CD4-positive, CD25-positive, alpha-beta regulatory T cell (primary cell): ENCODE data around the gene MMP7. TPM values are rescaled to one million over a fixed set of nuclear protein-coding genes. Genes with fewer than 3 reads are reported as not detected.

Source experiments
- ATAC-seq, 2 donors: fragments of 150-1000 bp; cut with Tn5 transposase; one replicate each; pipeline ENCODE4 v1.10.0; 2021; ENCODE audit warnings: low read depth in 2 of 2, moderate number of reproducible peaks in 2 of 2, moderate library complexity in 1 of 2
- DNase-seq, 3 donors: peaks; one replicate each; pipeline versions ENCODE4 v3.0.0 to v3.0.0-alpha.2; 2012 to 2022; ENCODE audit warnings: mixed read lengths in 1 of 3
- H3K27ac ChIP-seq: one replicate; pipeline ENCODE4 v1.7.0; 2013; ENCODE audit warnings: mild to moderate bottlenecking, low read length; ENCODE audit not compliant: insufficient read depth, poor library complexity, severe bottlenecking
- H3K27me3 ChIP-seq: one replicate; pipeline ENCODE4 v1.7.0; 2013; ENCODE audit warnings: low read length; ENCODE audit not compliant: control insufficient read depth, insufficient read depth
- H3K36me3 ChIP-seq: one replicate; pipeline ENCODE4 v1.7.0; 2013; ENCODE audit warnings: mild to moderate bottlenecking, low read length, moderate library complexity; ENCODE audit not compliant: control insufficient read depth, insufficient read depth
- H3K4me1 ChIP-seq: 2 replicates; pipeline ENCODE4 v1.7.0; 2013; ENCODE audit warnings: mild to moderate bottlenecking, low read length; ENCODE audit not compliant: insufficient read depth, control insufficient read depth, poor library complexity, severe bottlenecking
- H3K4me3 ChIP-seq: one replicate; pipeline ENCODE4 v1.7.0; 2013; ENCODE audit warnings: low read depth, mild to moderate bottlenecking, low read length, moderate library complexity
- H3K9me3 ChIP-seq, 2 experiments: 1 replicate in 1 of 2; 2 replicates in 1 of 2; pipeline ENCODE4 v1.7.0; 2013; ENCODE audit warnings: low read length in 2 of 2, mild to moderate bottlenecking in 1 of 2, moderate library complexity in 1 of 2; ENCODE audit not compliant: control insufficient read depth in 2 of 2
- H3K27ac Mint-ChIP-seq, 3 donors: one replicate each; pipeline ENCODE4 v1.8.0; 2020 to 2022; ENCODE audit warnings: mild to moderate bottlenecking in 3 of 3, mixed read lengths in 3 of 3, moderate library complexity in 2 of 3
- H3K27me3 Mint-ChIP-seq: one replicate; pipeline ENCODE4 v1.8.0; 2022; ENCODE audit warnings: mild to moderate bottlenecking, mixed read lengths
- H3K36me3 Mint-ChIP-seq: one replicate; pipeline ENCODE4 v1.8.0; 2020; ENCODE audit warnings: mixed read lengths
- H3K4me1 Mint-ChIP-seq, 4 donors: one replicate each; pipeline ENCODE4 v1.8.0; 2020 to 2022; ENCODE audit warnings: mixed read lengths in 4 of 4, mild to moderate bottlenecking in 1 of 4
- H3K4me3 Mint-ChIP-seq, 4 donors: one replicate each; pipeline ENCODE4 v1.8.0; 2020 to 2022; ENCODE audit warnings: mild to moderate bottlenecking in 4 of 4, mixed read lengths in 4 of 4, moderate library complexity in 3 of 4
- H3K9me3 Mint-ChIP-seq, 7 donors: one replicate each; pipeline ENCODE4 v1.8.0; 2020 to 2022; ENCODE audit warnings: mixed read lengths in 7 of 7, mild to moderate bottlenecking in 3 of 7, moderate library complexity in 2 of 7
- polyA plus RNA-seq, 4 donors: library from polyadenylated mRNA; unstranded; fragments of 300-500 nt; fragmentation: Illumina TruSeq; gene quantifications; one replicate each; pipeline ENCODE4 v1.2.3, GENCODE V29; 2021
- total RNA-seq: library from RNA; stranded (reverse); gene quantifications from one replicate; pipeline ENCODE4 v1.2.3, GENCODE V29; 2022

Gene MMP7
- total and polyA plus RNA-seq, 5 donors from 2014 or later = 0.16 TPM; not detected in 4

GRCh38 chr11:102494216-102494615 lies 36.3 kb downstream of the MMP7 start:
- Histone ChIP-seq H3K9me3 (no peaks in the 10 kb centered on the region), H3K27ac (no peak overlapping the region), H3K27me3 (peaks cover 2% of the 10 kb centered on the region), H3K4me1 (peaks cover 4% of the 10 kb centered on the region), H3K4me3 (no peak overlapping the region), H3K36me3 (no peaks in the 10 kb centered on the region)
- Mint-ChIP-seq H3K27me3 (peaks cover 35% of the 10 kb centered on the region), H3K9me3 (no peaks in the 10 kb centered on the region), H3K36me3 (no peaks in the 10 kb centered on the region), H3K27ac (no peak overlapping the region), H3K4me1 (peaks cover 0 to 4% (median 2%) of the 10 kb centered on the region in 4 donors), H3K4me3 (no peak overlapping the region)
- ATAC-seq = no peak
- no peak for DNase-seq

- Mint-ChIP-seq H3K9me3 (no peaks in the 10 kb centered on the region), H3K27me3 (peaks cover 32% of the 10 kb centered on the region), H3K27ac (no peak overlapping the region), H3K4me1 (peaks cover 0 to 5% (median 2%) of the 10 kb centered on the region in 4 donors), H3K4me3 (no peak overlapping the region), H3K36me3 (no peaks in the 10 kb centered on the region)
- no peak for DNase-seq
- peaks cover 2% of the 10 kb centered on the region for H3K27me3 ChIP-seq
- H3K36me3 ChIP-seq = no peaks in the 10 kb centered on the region
- peaks cover 4% of the 10 kb centered on the region for H3K4me1 ChIP-seq
- ATAC-seq = no peak
- no peaks in the 10 kb centered on the region for H3K9me3 ChIP-seq
- H3K27ac ChIP-seq = no peak overlapping the region
- no peak overlapping the region for H3K4me3 ChIP-seq
Measured at GRCh38 chr11:102493524-102493923, 37.0 kb downstream of the MMP7 start.

GRCh38 chr11:102491969-102492368 lies 38.6 kb downstream of the MMP7 start:
- Mint-ChIP-seq H3K9me3 (no peaks in the 10 kb centered on the region), H3K27me3 (peaks cover 21% of the 10 kb centered on the region), H3K36me3 (no peaks in the 10 kb centered on the region), H3K27ac (no peak overlapping the region), H3K4me1 (peaks cover 0 to 9% (median 4%) of the 10 kb centered on the region in 4 donors), H3K4me3 (no peak overlapping the region)
- H3K4me3 ChIP-seq = no peak overlapping the region
- ATAC-seq (no peak), DNase-seq (no peak)
- H3K27ac ChIP-seq = no peak overlapping the region
- H3K27me3 ChIP-seq = no peaks in the 10 kb centered on the region
- H3K36me3 ChIP-seq = no peaks in the 10 kb centered on the region
- H3K4me1 ChIP-seq = peaks cover 4% of the 10 kb centered on the region
- H3K9me3 ChIP-seq = no peaks in the 10 kb centered on the region

- Mint-ChIP-seq H3K4me1 (peaks cover 0 to 5% (median 2%) of the 10 kb centered on the region in 4 donors), H3K4me3 (no peak overlapping the region), H3K36me3 (no peaks in the 10 kb centered on the region), H3K27ac (no peak overlapping the region), H3K9me3 (no peaks in the 10 kb centered on the region), H3K27me3 (peaks cover 11% of the 10 kb centered on the region)
- Histone ChIP-seq H3K36me3 (no peaks in the 10 kb centered on the region), H3K27me3 (no peaks in the 10 kb centered on the region), H3K4me1 (no peaks in the 10 kb centered on the region), H3K27ac (no peak overlapping the region), H3K9me3 (no peaks in the 10 kb centered on the region), H3K4me3 (no peak overlapping the region)
- no peak for DNase-seq
- ATAC-seq = no peak
Measured at GRCh38 chr11:102489186-102490145, 41.1 kb downstream of the MMP7 start.

GRCh38 chr11:102488208-102488607 lies 42.3 kb downstream of the MMP7 start:
- Mint-ChIP-seq H3K4me1 (peaks cover 0 to 8% (median 2%) of the 10 kb centered on the region in 4 donors), H3K4me3 (no peak overlapping the region), H3K27ac (peak overlapping the region in 1 of 3 donors; percentile 59), H3K9me3 (no peaks in the 10 kb centered on the region), H3K27me3 (peaks cover 14% of the 10 kb centered on the region), H3K36me3 (no peaks in the 10 kb centered on the region)
- ATAC-seq (no peak), DNase-seq (no peak)
- no peaks in the 10 kb centered on the region for H3K9me3 ChIP-seq
- H3K27me3 ChIP-seq = no peaks in the 10 kb centered on the region
- no peaks in the 10 kb centered on the region for H3K36me3 ChIP-seq
- no peak overlapping the region for H3K4me3 ChIP-seq
- H3K27ac ChIP-seq = no peak overlapping the region
- no peaks in the 10 kb centered on the region for H3K4me1 ChIP-seq

GRCh38 chr11:102487214-102487613 lies 43.3 kb downstream of the MMP7 start:
- no peak overlapping the region for H3K4me3 Mint-ChIP-seq

GRCh38 chr11:102486584-102486983 lies 44.0 kb downstream of the MMP7 start:
- no peak for ATAC-seq
- no peak overlapping the region for H3K4me3 ChIP-seq
- H3K4me3 Mint-ChIP-seq = no peak overlapping the region

More at GRCh38 chr11:102487214-102487613, 43.3 kb downstream of the MMP7 start:
- no peaks in the 10 kb centered on the region for H3K9me3 ChIP-seq
- H3K27ac ChIP-seq = no peak overlapping the region
- Mint-ChIP-seq H3K4me1 (peaks cover 0 to 8% (median 2%) of the 10 kb centered on the region in 4 donors), H3K27me3 (peaks cover 6% of the 10 kb centered on the region), H3K9me3 (no peaks in the 10 kb centered on the region), H3K36me3 (no peaks in the 10 kb centered on the region), H3K27ac (peak overlapping the region in 1 of 3 donors; percentile 59)
- ATAC-seq (no peak), DNase-seq (no peak)
- no peaks in the 10 kb centered on the region for H3K4me1 ChIP-seq
- H3K36me3 ChIP-seq = no peaks in the 10 kb centered on the region
- no peaks in the 10 kb centered on the region for H3K27me3 ChIP-seq
- no peak overlapping the region for H3K4me3 ChIP-seq

More at GRCh38 chr11:102486584-102486983, 44.0 kb downstream of the MMP7 start:
- no peaks in the 10 kb centered on the region for H3K36me3 ChIP-seq
- no peaks in the 10 kb centered on the region for H3K9me3 ChIP-seq
- peaks cover 5% of the 10 kb centered on the region for H3K27me3 Mint-ChIP-seq
- H3K36me3 Mint-ChIP-seq = no peaks in the 10 kb centered on the region
- no peak for DNase-seq
- peaks cover 0 to 8% (median 2%) of the 10 kb centered on the region in 4 donors for H3K4me1 Mint-ChIP-seq
- no peak overlapping the region for H3K27ac ChIP-seq
- H3K9me3 Mint-ChIP-seq = no peaks in the 10 kb centered on the region
- no peaks in the 10 kb centered on the region for H3K27me3 ChIP-seq
- H3K4me1 ChIP-seq = no peaks in the 10 kb centered on the region
- H3K27ac Mint-ChIP-seq = no peak overlapping the region
